ENCODE data around the gene OR8B12.

OR8B12 gene, protein sequence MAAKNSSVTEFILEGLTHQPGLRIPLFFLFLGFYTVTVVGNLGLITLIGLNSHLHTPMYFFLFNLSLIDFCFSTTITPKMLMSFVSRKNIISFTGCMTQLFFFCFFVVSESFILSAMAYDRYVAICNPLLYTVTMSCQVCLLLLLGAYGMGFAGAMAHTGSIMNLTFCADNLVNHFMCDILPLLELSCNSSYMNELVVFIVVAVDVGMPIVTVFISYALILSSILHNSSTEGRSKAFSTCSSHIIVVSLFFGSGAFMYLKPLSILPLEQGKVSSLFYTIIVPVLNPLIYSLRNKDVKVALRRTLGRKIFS

DNA sequence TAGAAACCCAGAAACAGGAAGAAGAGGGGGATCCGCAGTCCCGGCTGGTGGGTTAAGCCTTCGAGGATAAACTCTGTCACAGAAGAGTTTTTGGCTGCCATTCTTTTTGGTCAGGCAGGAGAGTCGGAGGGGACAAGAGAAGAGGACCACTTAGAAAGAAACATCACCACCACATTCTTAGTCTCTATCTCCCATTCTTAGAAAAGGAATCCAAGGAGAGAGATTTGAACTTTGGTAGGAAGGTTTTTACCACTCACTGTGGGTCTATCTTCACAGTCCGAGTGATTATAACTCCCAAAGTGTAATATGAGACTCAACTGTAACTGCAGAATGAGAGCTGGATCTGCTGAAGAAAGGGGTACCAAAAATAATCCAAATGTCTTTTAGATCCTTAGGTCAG, at the start of gene OR8B12:
OR8B12 (minus strand) TSS at position 101 of the 400 bp plus-strand sequence; CDS start at position 101, 0 bp downstream.
- no peak for FAIRE-seq

DNA sequence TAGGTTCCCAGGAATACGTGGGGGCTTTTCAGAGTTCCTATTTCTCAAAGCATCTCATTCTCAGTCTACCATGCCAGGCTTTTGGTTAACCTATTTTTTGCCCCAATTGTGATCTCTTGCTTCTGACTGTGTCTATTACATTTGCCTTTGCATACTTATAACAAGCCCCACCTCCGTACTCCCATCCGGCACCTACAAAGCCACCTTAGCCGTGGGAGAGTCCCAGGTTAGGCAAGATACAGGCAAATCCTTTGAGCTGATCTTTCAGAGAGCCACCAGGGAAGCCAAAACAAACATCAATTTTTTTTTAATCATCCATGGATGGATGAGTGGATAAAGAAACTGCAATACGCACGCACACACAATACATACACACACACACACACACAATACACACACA, 49.2 kb upstream of the OR8B12 start:
- FAIRE-seq, result no peak

DNA sequence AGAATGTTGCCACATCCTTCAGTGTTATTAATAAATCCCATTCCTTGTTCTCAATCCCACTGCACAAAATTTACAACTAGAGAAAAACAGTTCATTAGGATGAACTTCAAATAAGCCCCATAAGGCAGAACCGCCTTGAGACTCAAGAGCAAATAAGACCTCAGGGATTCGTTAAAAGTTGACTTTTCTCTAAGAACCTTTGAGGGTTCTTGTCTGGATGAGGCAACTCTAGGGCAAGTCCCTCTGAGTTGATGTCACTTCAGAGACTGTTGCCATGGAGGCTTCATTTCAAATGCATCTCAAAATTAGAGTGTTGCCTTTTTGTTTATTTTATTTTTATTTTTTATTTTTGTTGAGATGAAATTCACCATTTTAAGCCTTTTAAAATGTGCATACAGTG, 48.0 kb upstream of the OR8B12 start:
- no peak for FAIRE-seq

DNA sequence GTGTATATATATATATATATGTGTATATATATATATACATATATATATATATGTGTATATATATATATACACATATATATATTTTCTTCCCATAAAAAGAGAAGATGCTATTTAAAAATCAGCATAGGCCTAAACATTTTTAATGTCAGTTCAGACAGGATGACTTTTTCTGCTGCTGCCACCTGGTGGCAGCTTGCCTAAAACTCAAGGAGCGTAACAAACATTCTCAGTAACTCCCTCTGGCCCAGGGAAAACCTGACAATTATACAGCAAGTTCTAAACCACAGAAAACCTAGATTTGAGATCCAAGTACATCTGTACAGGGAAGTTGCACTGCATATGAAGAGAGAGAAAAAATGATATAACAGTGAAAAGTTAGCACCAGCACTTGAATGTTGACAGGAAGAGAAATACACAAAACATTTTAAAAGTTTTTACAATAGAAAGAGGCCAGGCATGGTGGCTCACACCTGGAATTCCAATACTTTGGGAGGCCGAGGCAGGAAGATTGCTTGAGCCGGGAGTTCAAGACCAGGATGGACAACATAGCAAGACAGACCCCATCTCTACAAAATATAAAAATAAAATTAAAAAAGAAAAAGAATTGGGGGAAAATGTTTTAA, 42.9 kb upstream of the OR8B12 start:
- no peak for FAIRE-seq

DNA sequence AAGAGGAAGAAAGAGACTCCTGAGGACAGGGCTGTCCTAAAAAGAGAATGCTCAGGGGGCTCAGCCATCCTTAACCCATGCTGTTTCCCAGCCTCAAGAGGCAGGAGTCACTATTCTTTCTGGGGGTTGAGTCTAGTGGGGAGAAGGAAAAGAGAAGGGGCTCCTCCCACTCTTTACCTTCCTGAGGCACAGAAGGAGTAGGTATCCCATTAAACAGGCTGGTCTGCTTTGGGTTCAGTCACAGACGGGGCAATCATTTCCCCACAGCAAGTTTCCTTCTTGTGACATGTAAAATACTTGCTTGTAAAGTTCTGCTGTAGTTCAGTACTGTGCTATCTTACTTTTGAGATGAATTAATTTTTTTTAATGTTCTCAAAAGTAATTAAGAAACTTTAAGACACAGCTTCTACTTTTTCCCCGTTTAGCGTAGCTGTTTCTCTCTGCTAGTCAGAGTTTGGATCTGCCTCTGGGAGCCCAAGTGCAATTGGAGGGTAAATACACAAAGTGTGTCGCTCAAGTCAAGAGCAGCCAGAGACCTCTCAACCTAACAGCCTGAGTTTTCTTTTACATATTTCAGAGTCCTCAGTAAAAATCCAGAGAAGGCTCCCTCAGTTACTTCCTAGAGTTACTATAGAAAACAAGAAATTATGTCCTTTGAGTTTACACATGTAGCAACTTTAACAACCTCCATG, 41.4 kb upstream of the OR8B12 start:
- no peak for FAIRE-seq

DNA sequence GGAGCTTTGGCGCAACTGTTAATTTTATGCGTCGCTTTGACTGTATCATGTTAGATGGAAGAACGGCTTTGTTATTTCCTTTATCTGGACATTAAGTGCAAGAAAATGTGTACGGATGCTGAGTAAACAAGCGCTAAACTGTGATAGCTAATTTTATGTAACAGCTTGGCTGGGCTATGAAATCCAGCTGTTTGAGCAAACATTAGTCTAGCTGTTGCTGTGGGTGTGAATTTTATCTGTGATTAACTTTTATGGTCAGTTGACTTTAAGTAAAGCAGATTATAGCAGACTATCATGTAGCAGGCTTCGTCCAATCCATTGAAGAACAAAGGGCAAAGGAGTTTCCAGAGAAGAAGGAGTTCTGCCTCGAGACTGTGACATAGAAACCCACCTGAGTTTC, 40.3 kb upstream of the OR8B12 start:
- FAIRE-seq, result no peak

DNA sequence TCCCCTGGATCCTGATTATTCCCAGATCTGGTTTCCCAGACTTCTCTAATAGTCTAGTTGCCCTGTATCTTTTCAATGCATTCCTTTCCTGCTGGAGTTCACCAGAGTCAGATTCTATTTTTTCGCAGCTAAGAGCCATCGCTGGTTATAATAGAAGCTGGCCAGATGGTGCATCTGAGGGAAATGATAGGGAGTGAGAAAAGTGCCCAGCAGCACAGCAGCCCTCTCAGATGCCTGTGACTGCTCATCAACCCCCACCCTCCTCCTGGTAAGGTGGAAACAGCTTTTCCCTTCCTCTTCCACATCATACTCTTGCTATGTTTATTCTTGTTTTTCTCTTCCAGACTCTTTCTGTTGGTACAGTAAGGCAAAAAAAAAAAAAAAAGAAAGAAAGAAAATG, 39.1 kb upstream of the OR8B12 start:
- FAIRE-seq, result no peak

DNA sequence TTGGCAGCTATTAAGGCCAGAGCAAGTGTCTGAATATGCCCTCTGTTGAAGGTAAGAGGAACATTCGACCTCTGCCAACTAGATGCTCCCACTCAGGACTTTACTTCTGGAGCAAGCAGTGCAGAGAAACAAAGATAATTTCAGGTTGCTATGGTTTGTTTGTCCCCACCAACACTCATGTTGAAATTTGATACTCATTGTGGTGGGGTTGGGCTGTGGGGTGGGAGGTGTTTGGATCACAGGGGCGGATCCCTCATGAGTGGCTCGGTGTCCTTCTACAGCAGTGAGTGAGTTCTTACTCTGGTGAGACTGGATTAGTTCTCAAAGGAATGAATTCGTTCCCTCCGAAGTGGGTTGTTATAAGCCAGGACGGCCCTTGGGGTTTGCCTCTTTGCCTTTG, 38.4 kb upstream of the OR8B12 start:
- no peak for FAIRE-seq

DNA sequence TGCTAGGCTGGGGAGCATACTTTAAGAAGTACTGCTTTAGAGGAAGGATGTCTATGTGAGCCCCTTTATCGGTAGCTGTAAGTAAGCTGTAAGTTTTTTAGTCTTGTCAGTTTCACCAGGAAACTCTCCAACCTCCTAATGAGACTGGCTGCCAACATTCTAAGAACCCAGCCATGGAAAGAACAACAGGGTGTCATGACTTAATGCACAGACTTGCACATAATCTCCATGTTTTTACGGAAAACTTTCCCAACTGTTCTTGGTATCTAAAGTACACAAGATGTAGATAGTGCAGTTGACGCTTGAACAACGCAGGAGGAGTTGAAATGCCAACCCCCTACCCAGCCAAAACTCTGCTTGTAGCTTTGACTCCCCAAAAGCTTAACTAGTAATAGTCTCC, 35.3 kb upstream of the OR8B12 start:
- no peak for FAIRE-seq

DNA sequence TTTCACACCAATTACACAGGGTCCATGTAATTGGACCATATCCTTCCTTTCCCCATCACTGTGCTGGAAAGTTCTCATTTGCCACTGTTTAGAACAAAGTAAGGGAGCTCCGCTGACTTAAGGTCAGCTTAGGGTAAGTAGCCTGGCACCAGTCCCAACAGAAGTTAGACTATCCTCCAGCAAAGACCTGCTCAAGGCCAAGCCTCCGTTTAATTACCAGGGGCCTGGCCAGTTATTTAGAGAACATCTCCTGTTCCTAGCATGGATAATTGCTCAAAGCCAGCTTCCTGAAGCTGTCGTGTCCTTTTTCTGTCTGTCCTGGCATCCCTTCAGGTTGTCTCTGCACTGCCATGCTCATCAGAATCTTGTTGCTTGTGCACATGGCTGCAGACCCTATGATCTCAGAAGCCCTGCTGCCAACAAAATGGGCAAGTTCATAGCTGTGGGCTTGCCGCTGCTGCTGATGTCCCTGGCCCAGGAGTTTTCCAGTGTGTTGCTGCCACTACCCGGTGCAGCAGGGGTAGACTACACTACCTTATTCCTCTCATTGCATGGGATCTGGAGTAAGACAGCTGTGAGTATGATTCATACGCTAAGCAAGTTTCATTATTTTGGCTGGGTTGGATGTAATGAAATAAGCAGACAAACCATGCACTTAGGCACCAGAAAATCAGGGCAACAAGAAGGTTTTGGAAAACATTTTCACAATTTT, 34.4 kb upstream of the OR8B12 start:
- FAIRE-seq, result no peak

DNA sequence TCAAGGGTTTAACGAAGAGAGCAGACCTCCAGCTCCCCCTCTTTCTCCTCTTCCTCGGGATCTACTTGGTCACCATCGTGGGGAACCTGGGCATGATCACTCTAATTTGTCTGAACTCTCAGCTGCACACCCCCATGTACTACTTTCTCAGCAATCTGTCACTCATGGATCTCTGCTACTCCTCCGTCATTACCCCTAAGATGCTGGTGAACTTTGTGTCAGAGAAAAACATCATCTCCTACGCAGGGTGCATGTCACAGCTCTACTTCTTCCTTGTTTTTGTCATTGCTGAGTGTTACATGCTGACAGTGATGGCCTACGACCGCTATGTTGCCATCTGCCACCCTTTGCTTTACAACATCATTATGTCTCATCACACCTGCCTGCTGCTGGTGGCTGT, 26.7 kb upstream of the OR8B12 start:
- no peak for FAIRE-seq

DNA sequence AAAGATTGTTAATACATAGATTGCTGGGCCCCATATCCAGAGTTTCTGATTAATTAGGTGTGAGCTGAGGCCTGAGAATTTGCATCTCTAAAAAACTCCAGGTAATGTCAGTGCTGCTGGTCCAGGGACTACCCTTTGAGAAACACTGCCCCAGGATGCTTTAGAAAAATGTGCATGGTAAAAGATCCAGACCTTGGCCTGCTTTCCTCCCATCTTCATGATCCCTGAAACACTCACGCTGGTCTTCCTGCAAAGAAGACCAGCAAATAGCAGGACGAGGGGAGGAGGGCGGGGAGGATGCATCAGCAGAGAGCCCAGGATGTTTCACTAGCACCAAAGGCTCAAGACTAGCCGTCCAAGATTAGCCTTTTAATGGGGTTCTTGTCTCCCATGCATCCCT, 26.2 kb upstream of the OR8B12 start, which contains the start of gene OR8A1:
OR8A1 (plus strand) TSS at position 301 of the 400 bp plus-strand sequence. CDS start 123 bp downstream, outside the sequence.
- no peak for FAIRE-seq

DNA sequence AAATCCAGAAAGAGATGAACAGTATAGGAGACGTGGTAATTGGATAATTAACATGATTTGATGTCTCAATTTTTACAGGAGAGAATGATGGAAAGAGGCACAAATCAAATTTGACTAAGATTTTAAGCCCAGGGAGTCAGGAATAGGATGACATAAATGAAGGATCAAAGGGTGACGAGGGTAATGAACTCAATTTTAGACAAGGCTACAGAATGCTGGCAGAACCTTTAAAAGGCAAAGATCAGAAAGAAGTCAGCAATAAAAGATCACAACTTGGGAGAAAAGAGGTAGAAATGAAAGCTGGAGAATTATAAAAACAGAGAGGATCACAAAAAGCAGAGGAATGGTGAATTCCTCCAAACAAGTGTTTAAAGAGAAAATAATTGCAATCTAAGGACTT, 13.4 kb upstream of the OR8B12 start:
- no peak for FAIRE-seq

DNA sequence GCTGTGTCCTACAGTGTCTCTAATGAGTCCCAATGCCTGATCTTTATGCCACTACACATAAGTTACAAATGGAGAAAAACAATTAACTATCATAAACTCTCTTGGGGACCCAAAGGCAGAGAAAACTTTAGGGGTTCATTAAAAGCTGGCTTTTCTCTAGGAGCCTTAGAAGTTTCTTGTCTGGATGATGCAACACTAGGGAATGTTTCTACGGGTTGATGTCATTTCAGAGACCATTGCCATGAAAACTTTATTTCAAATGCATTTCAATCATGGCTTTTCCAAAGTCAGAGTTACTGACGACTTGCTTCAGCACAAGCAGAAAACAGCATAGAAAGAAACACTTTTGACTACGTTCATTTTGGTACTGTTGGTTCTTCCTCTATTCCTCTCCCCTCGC, 8.5 kb upstream of the OR8B12 start:
- no peak for FAIRE-seq

DNA sequence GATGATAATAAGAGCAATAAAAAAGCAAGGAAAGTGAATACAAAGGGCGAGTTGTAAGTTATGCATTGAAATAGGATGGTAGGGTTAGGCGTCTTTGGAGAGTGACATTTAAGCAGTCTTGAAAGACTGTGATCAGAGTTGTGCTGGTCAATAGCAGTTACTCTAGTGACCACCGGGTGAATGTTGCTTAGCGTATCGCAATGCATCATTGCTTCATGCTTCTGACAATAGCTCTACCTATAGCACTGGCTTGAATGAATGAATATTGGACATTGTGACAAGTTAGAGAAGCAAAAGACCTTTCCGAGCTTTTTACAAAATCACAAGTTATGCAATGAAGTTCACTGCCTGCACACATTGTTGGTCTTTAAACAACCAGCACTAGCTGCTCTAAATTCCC, 7.7 kb upstream of the OR8B12 start:
- FAIRE-seq, result no peak

DNA sequence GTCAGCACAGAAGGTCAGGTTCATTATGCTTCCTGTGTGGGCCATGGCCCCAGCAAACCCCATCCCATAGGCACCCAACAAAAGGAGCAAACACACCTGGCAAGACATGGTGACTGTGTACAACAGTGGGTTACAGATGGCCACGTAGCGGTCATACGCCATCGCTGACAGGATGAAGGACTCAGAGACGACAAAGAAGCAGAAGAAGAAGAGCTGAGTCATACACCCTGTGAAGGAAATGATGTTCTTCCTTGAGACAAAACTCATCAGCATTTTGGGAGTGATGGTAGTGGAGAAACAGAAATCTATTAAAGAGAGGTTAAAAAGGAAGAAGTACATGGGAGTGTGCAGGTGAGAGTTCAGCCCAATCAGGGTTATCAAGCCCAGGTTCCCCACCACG, 309 bp downstream of the OR8B12 start:
- no peak for FAIRE-seq

DNA sequence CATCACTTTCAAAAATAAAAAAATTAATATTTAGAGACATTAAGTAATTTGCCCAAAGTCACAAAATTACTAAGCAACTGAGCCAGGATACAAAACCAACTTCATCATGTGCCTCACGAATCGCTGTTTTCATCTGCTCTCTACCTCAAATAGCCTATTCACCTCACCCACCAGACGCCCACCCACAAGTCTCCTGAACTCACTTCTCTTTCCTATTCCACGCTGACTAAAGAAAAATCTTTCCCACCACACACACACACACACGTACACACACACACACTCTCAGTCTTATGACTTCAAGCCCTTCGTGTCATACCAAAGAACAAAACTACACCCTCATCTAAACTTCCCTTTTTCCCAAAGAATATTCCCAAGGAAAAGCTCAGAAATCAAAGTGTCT, 2.2 kb downstream of the OR8B12 start:
- FAIRE-seq, result no peak

DNA sequence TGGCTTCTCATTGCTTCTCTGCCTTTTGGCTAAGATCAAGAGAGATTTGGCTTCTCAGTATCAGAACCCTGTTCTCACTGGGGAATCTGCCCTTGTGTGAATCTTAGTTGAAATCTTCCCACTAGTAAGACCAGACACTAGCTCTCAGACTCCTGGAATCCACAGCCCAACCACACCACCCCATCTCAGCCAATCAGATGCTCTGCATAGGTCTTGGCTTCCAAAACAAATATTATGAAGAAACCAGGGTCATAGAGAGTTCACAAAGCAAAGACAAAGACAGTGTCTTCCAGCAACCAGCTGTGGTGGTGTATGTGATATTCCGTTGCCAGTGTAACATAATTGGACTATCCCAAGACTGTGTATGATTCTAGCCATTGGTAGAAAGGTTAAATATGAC, 5.4 kb downstream of the OR8B12 start:
- no peak for FAIRE-seq

DNA sequence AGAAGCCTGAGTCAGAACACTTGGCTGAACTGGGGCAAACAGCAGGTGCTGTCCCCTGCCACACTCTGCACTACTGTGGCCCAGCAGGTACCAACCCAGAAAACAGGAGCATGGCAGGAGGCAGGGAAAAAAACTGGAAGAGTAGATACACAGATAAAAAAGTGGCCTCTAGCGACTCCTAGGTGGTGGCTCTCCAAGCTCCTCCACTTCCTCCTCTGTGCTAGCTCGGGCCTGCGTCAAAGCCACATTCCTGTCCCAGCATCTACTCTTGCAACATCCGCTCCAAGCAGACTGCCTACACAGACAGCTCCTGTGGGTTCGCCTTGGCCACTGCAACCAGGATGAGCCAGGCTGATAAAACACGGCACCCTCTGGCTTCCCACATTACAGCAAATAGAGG, 6.9 kb downstream of the OR8B12 start:
- FAIRE-seq, result no peak

DNA sequence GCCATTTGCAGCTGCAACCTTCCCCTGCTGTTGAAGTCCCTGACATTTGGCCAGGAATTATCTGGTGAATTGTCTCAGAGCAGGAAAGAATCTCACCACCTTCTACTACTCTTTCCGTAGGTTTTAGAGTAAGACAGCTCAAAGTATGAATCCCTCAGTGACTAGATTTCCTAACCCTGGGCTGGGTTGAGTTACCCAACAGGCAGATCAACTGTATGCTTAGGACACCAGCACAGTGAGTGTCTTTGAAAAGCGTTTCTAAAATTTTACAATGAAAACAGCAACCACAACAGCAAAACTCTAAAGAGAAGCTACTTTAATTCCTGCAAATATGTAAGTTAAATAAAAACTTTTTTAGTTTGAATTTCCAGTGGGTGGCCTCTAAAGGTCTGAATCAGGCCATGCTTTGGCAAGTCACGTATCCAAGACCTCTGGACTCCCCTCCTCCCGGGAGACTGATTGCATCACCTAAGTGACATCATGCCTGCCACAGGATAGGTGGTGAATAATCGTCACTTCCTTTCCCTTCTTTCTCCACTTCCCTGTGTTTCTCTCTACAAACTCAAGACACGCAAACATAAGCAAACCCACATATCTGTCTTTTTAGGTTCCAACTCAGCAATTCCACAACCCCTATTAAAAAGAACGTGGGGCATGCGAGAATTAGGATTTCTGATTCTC, 7.8 kb downstream of the OR8B12 start:
- FAIRE-seq, result no peak

DNA sequence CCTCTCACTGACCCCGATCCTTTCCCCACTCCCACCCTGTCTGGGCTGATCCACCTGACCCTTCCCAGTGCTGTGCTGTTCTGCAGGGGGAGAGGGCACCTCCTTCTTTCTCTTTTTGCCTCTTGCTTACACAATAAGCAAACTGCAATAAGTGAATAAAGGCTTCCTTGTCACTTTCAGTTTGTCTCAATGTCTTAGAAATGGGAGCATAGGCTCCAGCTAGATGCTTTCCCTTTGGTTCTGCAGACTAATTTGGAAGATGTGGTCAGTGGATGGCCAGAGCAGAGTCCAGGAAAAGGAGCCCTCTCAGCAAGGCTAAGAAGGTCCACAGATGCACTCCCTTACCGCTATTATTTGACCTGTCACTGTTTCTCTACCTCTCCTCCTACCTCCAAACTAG, 9.4 kb downstream of the OR8B12 start:
- FAIRE-seq, result no peak

DNA sequence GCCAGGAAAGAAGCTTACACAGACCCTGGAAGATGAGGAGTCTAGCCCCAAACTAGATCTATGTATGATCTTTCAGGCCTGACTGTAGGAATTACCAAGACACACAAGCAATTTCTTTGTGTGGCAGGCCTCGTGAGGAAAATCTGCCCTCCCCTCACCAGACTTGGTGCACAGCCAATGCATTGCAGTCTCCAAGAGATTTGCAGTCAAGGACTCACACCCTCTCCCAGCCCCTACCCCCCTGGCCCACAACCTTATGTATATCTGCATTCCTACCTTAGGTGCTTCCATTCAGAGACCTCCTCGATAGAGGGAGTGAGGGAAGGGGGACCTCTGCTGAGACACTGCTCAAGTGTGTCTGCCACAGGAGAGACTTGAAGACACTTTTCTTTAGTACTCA, 9.8 kb downstream of the OR8B12 start:
- FAIRE-seq, result no peak

DNA sequence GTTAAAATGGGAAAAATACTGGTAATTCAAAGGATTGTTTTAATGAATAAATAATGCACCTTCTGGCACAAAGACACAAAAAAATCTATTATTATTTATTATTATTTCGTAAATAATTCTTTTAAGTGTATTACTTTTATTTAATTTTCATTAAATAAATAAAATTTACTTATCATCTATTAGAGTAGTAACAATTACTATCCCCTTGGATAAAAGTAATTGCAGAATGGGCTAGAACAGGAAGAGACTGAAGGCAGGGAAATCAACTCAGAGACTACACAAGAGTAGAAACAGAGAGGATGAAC, 23.0 kb downstream of the OR8B12 start:
- no peak for FAIRE-seq

Measured in endometrium (tissue), 2 donors.